Esophagus (tissue), 2 donors: ENCODE results near the gene BMERB1. TPM values are rescaled to one million over a fixed set of nuclear protein-coding genes. Genes with fewer than 3 reads are reported as not detected.
"Not testable (repeated sequence)": the region's sequence is repeated elsewhere in the genome, so short reads cannot be mapped to it uniquely, and the experiment has no call there.

Experiments
- H3K27ac ChIP-seq, 2 donors: one replicate each; pipeline ENCODE4 v1.5.1; 2013; ENCODE audit warnings: low read depth in 2 of 2, mild to moderate bottlenecking in 2 of 2, inconsistent platforms in 1 of 2, low read length in 1 of 2, moderate library complexity in 1 of 2
- H3K27me3 ChIP-seq, 2 donors: one replicate each; pipeline ENCODE4 v1.6.1; 2013; ENCODE audit warnings: low read length in 2 of 2, control low read depth in 1 of 2, mild to moderate bottlenecking in 1 of 2; ENCODE audit not compliant: insufficient read depth in 2 of 2, control insufficient read depth in 1 of 2
- H3K36me3 ChIP-seq, 2 donors: one replicate each; pipeline ENCODE4 v1.6.1; 2013; ENCODE audit warnings: low read length in 1 of 2; ENCODE audit not compliant: control insufficient read depth in 2 of 2, insufficient read depth in 2 of 2
- H3K4me1 ChIP-seq, 2 donors: one replicate each; pipeline ENCODE4 v1.6.1; 2013; ENCODE audit warnings: low read length in 1 of 2; ENCODE audit not compliant: control insufficient read depth in 2 of 2, insufficient read depth in 2 of 2
- H3K4me3 ChIP-seq, 2 donors: one replicate each; pipeline ENCODE4 v1.5.1; 2013; ENCODE audit warnings: low read length in 2 of 2, mild to moderate bottlenecking in 2 of 2, low read depth in 1 of 2, moderate library complexity in 1 of 2
- H3K9me3 ChIP-seq, 2 donors: one replicate each; pipeline ENCODE4 v1.6.1; 2013; ENCODE audit warnings: mild to moderate bottlenecking in 2 of 2, low read depth in 1 of 2, low read length in 1 of 2, moderate library complexity in 1 of 2; ENCODE audit not compliant: control insufficient read depth in 2 of 2, insufficient read depth in 1 of 2
- WGBS, 2 donors: extraction: QIAGEN DNeasy Blood & Tissue Kit; methylation state at CpG; one replicate each; pipeline ENCODE4 v1.1.7; 2013; 5-methylcytosine and 5-hydroxymethylcytosine counted together
- polyA plus RNA-seq, 2 donors: library from polyadenylated mRNA; stranded (reverse); fragments of 200-250 nt; gene quantifications; one replicate each; pipeline ENCODE4 v1.2.3, GENCODE V29; 2013
- donor health status: healthy with polysubstance abuse.
- donor health status: Bipolar disorder and iron deficiency.

Gene BMERB1
- polyA plus RNA-seq, 2 donors, result 2.4 to 9.5 TPM

DNA sequence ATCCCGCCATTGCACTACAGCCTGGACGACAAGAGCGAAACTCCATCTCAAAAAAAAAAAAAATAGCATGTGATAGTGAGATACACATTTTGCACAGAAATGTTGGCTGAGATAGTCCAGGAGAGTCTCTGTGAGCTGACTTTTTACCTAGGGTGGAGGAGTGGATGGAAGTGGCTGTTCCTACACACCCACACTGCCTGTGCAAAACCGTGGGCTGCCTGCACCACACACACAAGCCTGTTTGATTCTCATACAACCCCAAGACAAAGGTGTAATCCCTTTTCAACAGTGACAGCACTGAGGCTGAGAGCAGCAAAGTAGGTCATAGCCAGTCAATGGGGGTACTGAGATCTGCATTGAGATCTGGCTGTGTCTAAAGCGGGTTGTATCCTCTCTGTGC lies 121.7 kb downstream of the BMERB1 start:
- 91 to 94% methylated on average over 5 of the region's 5 CpGs for WGBS, 2 donors

DNA sequence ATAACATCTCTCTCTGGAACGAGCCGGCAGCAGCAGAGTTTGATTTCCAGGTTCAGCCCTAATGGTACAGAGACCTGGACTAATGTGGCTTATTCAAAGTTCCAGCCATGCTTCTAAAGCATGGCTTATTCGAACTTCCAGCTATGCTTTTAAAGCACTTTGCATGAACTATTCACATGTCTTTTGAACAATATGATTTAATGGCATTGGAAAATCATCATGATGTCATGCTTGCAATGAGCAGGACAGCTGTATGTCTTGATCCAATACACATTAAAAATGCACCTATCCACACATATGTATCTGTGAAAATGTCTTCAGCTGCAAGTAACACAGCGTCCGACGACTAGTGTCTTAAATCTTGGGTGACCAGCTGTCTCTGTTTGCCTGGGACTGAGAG lies 122.9 kb downstream of the BMERB1 start:
- WGBS, 2 donors, result 83 to 89% methylated on average over 6 of the region's 6 CpGs
- H3K27ac ChIP-seq, result no peak overlapping the region

More for the DNA sequence above, 121.7 kb downstream of the BMERB1 start:
- Histone ChIP-seq H3K27ac (no peak overlapping the region), H3K4me3 (no peak overlapping the region), H3K9me3 (no peaks in the 10 kb centered on the region), H3K36me3 (no peaks in the 10 kb centered on the region), H3K27me3 (no peaks in the 10 kb centered on the region), H3K4me1 (no peaks in the 10 kb centered on the region)

DNA sequence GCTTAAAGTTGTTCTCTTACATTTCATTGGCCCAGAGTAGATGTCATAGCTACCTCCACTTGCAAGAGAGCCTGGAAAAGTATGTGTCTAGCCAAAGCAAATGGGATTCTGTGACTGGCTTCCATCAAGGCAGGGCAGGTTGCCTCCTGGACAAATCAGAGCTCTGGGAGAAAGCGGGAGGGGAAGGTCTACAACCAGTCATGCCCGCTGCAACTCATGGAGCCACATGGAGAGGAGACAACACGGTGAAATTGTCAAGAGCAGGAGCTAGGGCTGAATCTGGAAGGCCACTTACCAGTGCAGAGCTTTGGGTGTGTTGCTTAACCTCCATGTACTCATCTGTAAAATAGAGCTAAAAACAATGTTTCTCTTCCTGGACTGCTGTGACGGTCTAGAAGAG lies 124.8 kb downstream of the BMERB1 start:
- H3K36me3 ChIP-seq, result no peaks in the 10 kb centered on the region
- no peaks in the 10 kb centered on the region for H3K27me3 ChIP-seq
- no peak overlapping the region for H3K27ac ChIP-seq
- WGBS, 2 donors, result 95 to 97% methylated on average over 4 of the region's 4 CpGs
- H3K4me3 ChIP-seq, result no peak overlapping the region
- no peaks in the 10 kb centered on the region for H3K9me3 ChIP-seq
- H3K4me1 ChIP-seq, result no peaks in the 10 kb centered on the region

More for the DNA sequence above, 122.9 kb downstream of the BMERB1 start:
- Histone ChIP-seq H3K4me3 (no peak overlapping the region), H3K4me1 (no peaks in the 10 kb centered on the region), H3K9me3 (no peaks in the 10 kb centered on the region), H3K36me3 (no peaks in the 10 kb centered on the region), H3K27me3 (no peaks in the 10 kb centered on the region)

- H3K27ac ChIP-seq, result no peak overlapping the region
- H3K36me3 ChIP-seq, result no peaks in the 10 kb centered on the region
- no peaks in the 10 kb centered on the region for H3K4me1 ChIP-seq
- no peaks in the 10 kb centered on the region for H3K9me3 ChIP-seq
- no peaks in the 10 kb centered on the region for H3K27me3 ChIP-seq
- WGBS, 2 donors, result 91 to 93% methylated on average over 7 of the region's 7 CpGs
- H3K4me3 ChIP-seq, result no peak overlapping the region
Observed at GRCh38 chr16:15564604-15565339, 130.4 kb downstream of the BMERB1 start.

- H3K27ac ChIP-seq, result no peak overlapping the region
- no peaks in the 10 kb centered on the region for H3K36me3 ChIP-seq
- WGBS, 2 donors, result 94 to 95% methylated on average over 2 of the region's 2 CpGs
- no peaks in the 10 kb centered on the region for H3K4me1 ChIP-seq
- no peak overlapping the region for H3K4me3 ChIP-seq
- no peaks in the 10 kb centered on the region for H3K9me3 ChIP-seq
- H3K27me3 ChIP-seq, result no peaks in the 10 kb centered on the region
Observed at GRCh38 chr16:15566095-15566494, 131.7 kb downstream of the BMERB1 start.

DNA sequence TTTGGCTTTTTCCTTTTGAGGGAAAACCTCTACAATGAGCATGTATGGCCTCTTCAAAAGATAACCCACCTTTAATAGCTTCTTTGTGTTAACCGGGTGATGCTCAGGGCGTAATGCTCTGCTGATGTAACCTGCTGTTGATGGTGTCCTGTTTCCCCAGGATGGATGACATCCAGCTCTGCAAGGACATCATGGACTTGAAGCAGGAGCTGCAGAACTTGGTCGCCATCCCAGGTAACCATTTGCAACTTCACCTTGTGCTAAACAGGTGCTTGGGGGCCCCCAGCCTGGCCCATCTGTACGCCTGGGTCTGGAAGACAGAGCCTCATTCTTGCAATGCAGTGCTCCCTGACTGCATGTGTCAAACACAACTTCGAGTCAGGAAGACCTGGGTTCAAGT lies 133.4 kb downstream of the BMERB1 start:
- Histone ChIP-seq H3K4me3 (no peak overlapping the region), H3K27ac (no peak overlapping the region)

GRCh38 chr16:15570666-15571065 lies 136.3 kb downstream of the BMERB1 start:
- H3K4me1 ChIP-seq, H3K36me3 ChIP-seq, H3K4me3 ChIP-seq, H3K27me3 ChIP-seq, H3K27ac ChIP-seq, H3K9me3 ChIP-seq: not testable (repeated sequence)
- 90 to 93% methylated on average over 4 of the region's 4 CpGs for WGBS, 2 donors

More for the DNA sequence above, 133.4 kb downstream of the BMERB1 start:
- no peaks in the 10 kb centered on the region for H3K4me1 ChIP-seq
- no peaks in the 10 kb centered on the region for H3K27me3 ChIP-seq
- no peaks in the 10 kb centered on the region for H3K9me3 ChIP-seq
- WGBS, 2 donors, result 93 to 96% methylated on average over 5 of the region's 5 CpGs
- no peaks in the 10 kb centered on the region for H3K36me3 ChIP-seq

GRCh38 chr16:15571557-15571956 lies 137.2 kb downstream of the BMERB1 start:
- Histone ChIP-seq H3K9me3 (no peaks in the 10 kb centered on the region), H3K27me3 (no peaks in the 10 kb centered on the region), H3K4me1 (no peaks in the 10 kb centered on the region), H3K4me3 (no peak overlapping the region), H3K36me3 (no peaks in the 10 kb centered on the region), H3K27ac (no peak overlapping the region)
- WGBS, 2 donors, result 83 to 87% methylated on average over 6 of the region's 6 CpGs

- H3K4me1 ChIP-seq, result no peaks in the 10 kb centered on the region
- H3K9me3 ChIP-seq, result no peaks in the 10 kb centered on the region
- WGBS, 2 donors, result 44 to 52% methylated on average over 9 of the region's 9 CpGs
- no peak overlapping the region for H3K4me3 ChIP-seq
- H3K27ac ChIP-seq, result no peak overlapping the region
- no peaks in the 10 kb centered on the region for H3K27me3 ChIP-seq
- H3K36me3 ChIP-seq, result no peaks in the 10 kb centered on the region
Observed at GRCh38 chr16:15572329-15573001, 138.1 kb downstream of the BMERB1 start.
